ENCODE data around the gene PAN2.

DNA sequence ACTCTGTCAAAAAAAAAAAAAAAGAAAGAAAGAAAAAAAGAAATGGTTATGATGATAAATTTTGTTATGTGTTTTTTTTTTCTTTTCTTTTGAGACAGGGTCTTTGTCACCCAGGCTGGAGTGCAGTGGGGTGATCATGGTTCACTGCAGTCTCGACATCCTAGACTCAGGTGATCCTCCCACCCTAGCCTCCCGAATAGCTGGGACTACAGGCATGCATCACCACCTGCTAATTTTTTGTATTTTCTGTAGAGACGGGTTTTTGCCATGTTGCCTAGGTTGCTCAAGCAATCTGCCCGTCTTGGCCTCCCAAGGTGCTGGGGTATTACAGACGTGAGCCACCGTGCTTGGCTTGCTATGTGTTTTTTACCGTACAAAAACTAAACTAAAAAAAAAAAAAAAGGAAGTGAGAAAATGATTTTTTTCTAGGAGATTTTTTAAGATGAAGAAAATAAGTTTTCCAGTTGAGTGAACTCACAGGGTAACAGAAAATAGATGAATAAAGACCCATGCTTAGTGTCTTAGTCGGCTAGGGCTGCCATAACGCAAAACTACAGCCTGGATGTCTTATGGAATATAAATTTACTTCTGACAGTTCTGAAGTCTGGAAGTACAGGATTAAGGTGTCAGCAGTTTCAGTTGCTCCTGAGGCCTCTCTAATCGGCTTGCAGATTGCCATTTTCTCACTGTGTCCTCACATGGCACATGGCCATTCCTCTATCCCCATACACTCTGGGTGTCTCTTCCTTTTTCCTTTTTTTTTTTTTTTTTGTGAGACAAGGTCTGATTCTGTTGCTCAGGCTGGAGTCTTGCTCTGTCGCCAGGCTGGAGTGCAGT is 42.0 kb upstream of the PAN2 start:
- no peak for TF ChIP-seq POLR2A (IDR thresholded peaks at IDR 0.05)
- TF ChIP-seq CTCF (IDR thresholded peaks at IDR 0.05), result no peak

Measured in breast epithelium (tissue), 3 donors.